Ovary (tissue), 9 donors: ENCODE measurements around the gene CYP2S1. TPM values are rescaled to one million over a fixed set of nuclear protein-coding genes. Genes with fewer than 3 reads are reported as not detected.

Source experiments
- DNase-seq, 5 donors: peaks; one replicate each; pipeline ENCODE4 v3.0.0-alpha.2; 2019 to 2020
- H3K27ac ChIP-seq, 2 donors: fragments of 200-600 bp; one replicate each; pipeline versions ENCODE4 v1.5.1 to v1.8.0; 2019 to 2022
- H3K27me3 ChIP-seq: fragments of 200-600 bp; one replicate; pipeline ENCODE4 v1.8.0; 2022
- H3K36me3 ChIP-seq: fragments of 200-600 bp; sonication (generic); one replicate; pipeline ENCODE4 v1.5.1; 2019
- H3K4me1 ChIP-seq: one replicate; pipeline ENCODE4 v1.8.1; 2013; ENCODE audit warnings: mild to moderate bottlenecking, moderate library complexity; ENCODE audit not compliant: insufficient read depth
- H3K4me3 ChIP-seq: fragments of 200-600 bp; sonication (generic); one replicate; pipeline ENCODE4 v1.5.1; 2017
- H3K9me3 ChIP-seq, 2 donors: fragments of 200-600 bp in 1 of 2; sonication (generic) in 1 of 2; one replicate each; pipeline versions ENCODE4 v1.5.1 to v1.8.1; 2013 to 2019; ENCODE audit warnings: mild to moderate bottlenecking in 1 of 2, moderate library complexity in 1 of 2
- CTCF ChIP-seq, 3 donors: fragments of 450-650 bp in 2 of 3; fragments of 200-600 bp in 1 of 3; IDR thresholded peaks; one replicate each; pipeline versions ENCODE4 v1.5.1 to v1.8.0; 2016 to 2022; ENCODE audit warnings: antibody characterized with exemption in 3 of 3, mild to moderate bottlenecking in 1 of 3
- EP300 ChIP-seq: sonication (generic); formaldehyde crosslinking; IDR thresholded peaks from one replicate; pipeline ENCODE4 v1.6.1; 2017; ENCODE audit warnings: antibody characterized with exemption
- POLR2A ChIP-seq: fragments of 450-650 bp; IDR thresholded peaks from one replicate; pipeline ENCODE4 v1.6.1; 2017; ENCODE audit warnings: antibody characterized with exemption, mild to moderate bottlenecking, moderate library complexity
- WGBS, 3 donors: extraction: QIAGEN DNeasy Blood & Tissue Kit in 1 of 3; methylation state at CpG; one replicate each; pipeline versions ENCODE4 v1.1.5 to v1.1.7; 2013 to 2017; 5-methylcytosine and 5-hydroxymethylcytosine counted together
- intact Hi-C, 4 donors: fragments of 100-400 bp; cut with DNase I; formaldehyde crosslinking; loops; one replicate each; pipeline versions ENCODE4 v1.11.0 to v1.15.1; 2022 to 2023
- polyA plus RNA-seq, 2 donors: library from polyadenylated mRNA; stranded (reverse); fragments of 200-250 nt in 1 of 2; fragments of 350-450 nt in 1 of 2; fragmentation: Illumina TruSeq in 1 of 2; extraction: RNeasy Lipid Tissue Mini Kit (QIAGEN cat#74804) in 1 of 2; gene quantifications; one replicate each; pipeline ENCODE4 v1.2.3, GENCODE V29; 2013 to 2014
- total RNA-seq, 7 donors: library from RNA; depleted of rRNA in 2 of 7; stranded (reverse); fragments of >200 nt in 2 of 7; fragmentation: NEBNext Ultra II Directional in 3 of 7; extraction: Animal tissue kit (Norgen Biotek cat#: 25700) in 3 of 7; gene quantifications; one replicate each; pipeline versions ENCODE4 v1.1.0 to v1.2.4, GENCODE V29; 2016 to 2023
- donor health status: DM: no; HTN: no; CAD: no; lungs with moderate emphysema.
- donor health status: DM: no; HTN: no; CAD: no.
- donor health status: Bipolar disorder and iron deficiency.
- donor health status: DM: yes; HTN: yes; CAD: no.
- donor health status: DM: no; HTN: no; CAD: no.
- donor health status: DM: yes; HTN: yes; CAD: no.

The CYP2S1 gene
- total and polyA plus RNA-seq, 9 donors = 0.15 to 6.9 (median 1.1) TPM

- 93 to 98% (median 94%) methylated on average over 6 of the region's 6 CpGs for WGBS, 3 donors
- H3K36me3 ChIP-seq = no peaks in the 10 kb centered on the region
- no peak for TF ChIP-seq EP300
- TF ChIP-seq POLR2A = no peak
- no peak for TF ChIP-seq CTCF (IDR thresholded peaks at IDR 0.05)
- intact Hi-C loops = loop anchor here in 1 of 4 donors (5.0 kb wide), 1 partner anchor 36 kb away; the partner anchor contains the start of gene AXL
- H3K4me1 ChIP-seq = no peaks in the 10 kb centered on the region
- no peak overlapping the region for H3K4me3 ChIP-seq
- H3K27me3 ChIP-seq = no peaks in the 10 kb centered on the region
- no peaks in the 10 kb centered on the region for H3K9me3 ChIP-seq
- no peak for DNase-seq
- no peak overlapping the region for H3K27ac ChIP-seq
Measured at GRCh38 chr19:41253660-41254059, 60.6 kb downstream of the CYP2S1 start.

- Histone ChIP-seq H3K27ac (no peak overlapping the region), H3K27me3 (no peaks in the 10 kb centered on the region), H3K9me3 (no peaks in the 10 kb centered on the region), H3K4me3 (no peak overlapping the region), H3K36me3 (no peaks in the 10 kb centered on the region), H3K4me1 (no peaks in the 10 kb centered on the region)
- intact Hi-C loops = loop anchor here in 1 of 4 donors (5.0 kb wide), 1 partner anchor 48 kb away; no protein-coding TSS in a partner anchor
- TF ChIP-seq CTCF (IDR thresholded peaks at IDR 0.05) (no peak), POLR2A (no peak), EP300 (no peak)
- DNase-seq = no peak
Measured at GRCh38 chr19:41255171-41255570, 62.2 kb downstream of the CYP2S1 start.

Other genes starting within 250 kb of the CYP2S1 start
- gene CYP2B6, start 201.9 kb upstream of the CYP2S1 start, total RNA-seq = under 1 TPM in 3 of 7 donors, not detected in 4; 0.15 to 0.33 (median 0.15) TPM
- gene CYP2B6, start 201.9 kb upstream of the CYP2S1 start, polyA plus RNA-seq = not detected
- gene CYP2A13, start 104.8 kb upstream of the CYP2S1 start, total RNA-seq = not detected
- not detected for gene CYP2A13, start 104.8 kb upstream of the CYP2S1 start, polyA plus RNA-seq
- not detected for gene CYP2F1, start 78.8 kb upstream of the CYP2S1 start, total RNA-seq
- gene CYP2F1, start 78.8 kb upstream of the CYP2S1 start, polyA plus RNA-seq = not detected
- gene AXL, start 26.0 kb downstream of the CYP2S1 start, total RNA-seq = 10 to 100 TPM; 24.0 to 67.7 (median 36.1) TPM
- gene AXL, start 26.0 kb downstream of the CYP2S1 start, polyA plus RNA-seq = 10 to 100 TPM; 18.1 to 34.7 TPM
- gene HNRNPUL1, start 71.2 kb downstream of the CYP2S1 start, total RNA-seq = 100 to 1,000 TPM; 102 to 259 (median 223) TPM
- gene HNRNPUL1, start 71.2 kb downstream of the CYP2S1 start, polyA plus RNA-seq = 100 to 1,000 TPM; 144 to 211 TPM
- 10 to 100 TPM; 12.8 to 46.1 (median 32.1) TPM for gene CCDC97, start 117.0 kb downstream of the CYP2S1 start, total RNA-seq
- gene CCDC97, start 117.0 kb downstream of the CYP2S1 start, polyA plus RNA-seq = 10 to 100 TPM; 17.4 to 23.6 TPM
- gene TGFB1, start 160.7 kb downstream of the CYP2S1 start, total RNA-seq = 10 to 100 TPM in 6 of 7 donors, 1 to 10 TPM in 1; 9.1 to 31.8 (median 22.1) TPM
- 10 to 100 TPM; 14.2 to 18.1 TPM for gene TGFB1, start 160.7 kb downstream of the CYP2S1 start, polyA plus RNA-seq
- gene B9D2, start 170.9 kb downstream of the CYP2S1 start, total RNA-seq = 1 to 10 TPM; 2.6 to 6.5 (median 4.7) TPM
- 1 to 10 TPM in 1 of 2 donors, under 1 TPM in 1; 0.83 to 7.2 TPM for gene B9D2, start 170.9 kb downstream of the CYP2S1 start, polyA plus RNA-seq
- 10 to 100 TPM in 3 of 7 donors, 1 to 10 TPM in 4; 6.5 to 22.3 (median 9.9) TPM for gene TMEM91, start 183.3 kb downstream of the CYP2S1 start, total RNA-seq
- gene TMEM91, start 183.3 kb downstream of the CYP2S1 start, polyA plus RNA-seq = 10 to 100 TPM in 1 of 2 donors, 1 to 10 TPM in 1; 6.2 to 16.1 TPM
- 10 to 100 TPM in 4 of 7 donors, 1 to 10 TPM in 3; 6.6 to 25.0 (median 13.8) TPM for gene EXOSC5, start 204.1 kb downstream of the CYP2S1 start, total RNA-seq
- 10 to 100 TPM in 1 of 2 donors, 1 to 10 TPM in 1; 1.5 to 24.6 TPM for gene EXOSC5, start 204.1 kb downstream of the CYP2S1 start, polyA plus RNA-seq
- gene BCKDHA, start 204.6 kb downstream of the CYP2S1 start, total RNA-seq = 10 to 100 TPM; 14.3 to 31.6 (median 19.0) TPM
- gene BCKDHA, start 204.6 kb downstream of the CYP2S1 start, polyA plus RNA-seq = 10 to 100 TPM in 1 of 2 donors, 1 to 10 TPM in 1; 3.8 to 43.8 TPM
- gene B3GNT8, start 234.2 kb downstream of the CYP2S1 start, total RNA-seq = 1 to 10 TPM in 4 of 7 donors, under 1 TPM in 3; 0.51 to 2.2 (median 1.2) TPM
- gene B3GNT8, start 234.2 kb downstream of the CYP2S1 start, polyA plus RNA-seq = 1 to 10 TPM in 1 of 2 donors, not detected in 1; 1.1 TPM
- 10 to 100 TPM; 23.1 to 35.9 (median 33.1) TPM for gene DMAC2, start 246.7 kb downstream of the CYP2S1 start, total RNA-seq
- 10 to 100 TPM; 31.0 TPM for gene DMAC2, start 246.7 kb downstream of the CYP2S1 start, polyA plus RNA-seq
- gene ERICH4, start 249.9 kb downstream of the CYP2S1 start, total RNA-seq = not detected
- gene ERICH4, start 249.9 kb downstream of the CYP2S1 start, polyA plus RNA-seq = not detected